ENCODE data around the gene SNX24.

DNA sequence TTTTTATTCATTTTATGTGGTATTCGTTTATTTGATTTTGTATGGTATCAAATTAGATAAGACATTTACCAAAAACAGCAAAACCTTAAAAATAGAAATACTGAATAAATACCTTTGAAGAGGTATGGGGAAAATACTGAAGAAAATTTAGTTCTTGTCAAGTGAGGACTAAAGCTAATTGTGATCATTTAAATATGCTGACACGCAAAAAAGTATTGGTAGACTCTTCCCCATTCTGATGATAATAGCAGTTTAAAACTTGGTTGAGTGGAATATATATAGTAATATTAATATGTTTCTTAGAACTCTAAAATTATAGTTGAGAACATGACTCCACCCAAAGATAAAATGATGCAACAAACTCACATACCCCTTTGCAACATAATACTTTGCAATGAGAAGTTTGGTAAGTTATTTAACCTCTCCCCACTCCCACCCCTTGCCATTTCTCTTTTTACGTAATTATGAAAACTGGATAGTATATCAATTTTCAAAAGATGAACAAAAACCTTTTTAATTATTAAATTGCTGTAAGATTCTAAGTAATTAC is 30.1 kb upstream of the SNX24 start:
- TF ChIP-seq GATA2 (IDR thresholded peaks at IDR 0.05; ENCODE audit: low read depth, low read length) (no peak), GATA3 (IDR thresholded peaks at IDR 0.05; ENCODE audit: low read depth, low read length) (no peak)

Measured in SH-SY5Y (cell line).